ENCODE measurements around the gene PIGB.
"Not testable (repeated sequence)": the region's sequence is repeated elsewhere in the genome, so short reads cannot be mapped to it uniquely, and the experiment has no call there.

PIGB gene

GRCh38 chr15:55387027-55387426 lies 68.0 kb downstream of the PIGB start:
- no peak for DNase-seq

DNA sequence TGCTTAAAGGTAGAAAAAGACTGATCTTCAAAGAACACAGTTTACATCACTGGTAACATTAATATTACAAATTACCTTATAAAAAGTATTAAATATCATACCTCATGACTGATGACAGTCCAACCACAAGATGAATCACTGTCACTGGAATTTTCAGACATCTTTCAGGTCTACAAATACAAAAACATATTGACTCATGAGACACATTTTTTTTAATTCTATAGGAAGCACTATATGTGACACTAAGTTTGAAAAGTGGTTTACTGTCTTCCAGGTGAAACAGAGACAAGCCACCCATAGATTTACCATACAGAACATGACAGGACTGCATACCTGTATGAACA lies 70.2 kb downstream of the PIGB start:
- no peak for DNase-seq

DNA sequence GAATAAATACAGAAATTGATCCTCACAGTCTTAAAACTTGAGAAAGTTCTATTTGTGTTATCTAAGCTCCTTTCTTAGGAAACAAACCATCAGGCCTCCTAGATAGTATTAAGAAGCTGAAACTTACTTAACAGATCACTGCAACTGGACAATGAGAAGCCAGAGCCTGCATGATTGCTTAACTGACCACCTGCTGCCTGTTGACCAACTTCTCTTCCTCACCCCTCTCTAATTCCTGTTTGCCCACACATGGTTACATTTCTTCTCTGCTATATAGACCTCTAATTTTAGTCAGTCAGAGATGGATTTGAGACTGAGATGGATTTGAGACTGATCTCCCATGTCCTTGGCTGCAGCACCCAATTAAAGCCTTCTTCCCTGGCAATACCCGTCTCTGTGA lies 75.7 kb downstream of the PIGB start:
- no peak for DNase-seq

- DNase-seq = no peak
Measured at GRCh38 chr15:55398243-55398642, 79.2 kb downstream of the PIGB start.

- DNase-seq = not testable (repeated sequence)
Measured at GRCh38 chr15:55400050-55400449, 81.0 kb downstream of the PIGB start.

- DNase-seq = no peak
Measured at GRCh38 chr15:55401786-55402246, 82.8 kb downstream of the PIGB start.

DNA sequence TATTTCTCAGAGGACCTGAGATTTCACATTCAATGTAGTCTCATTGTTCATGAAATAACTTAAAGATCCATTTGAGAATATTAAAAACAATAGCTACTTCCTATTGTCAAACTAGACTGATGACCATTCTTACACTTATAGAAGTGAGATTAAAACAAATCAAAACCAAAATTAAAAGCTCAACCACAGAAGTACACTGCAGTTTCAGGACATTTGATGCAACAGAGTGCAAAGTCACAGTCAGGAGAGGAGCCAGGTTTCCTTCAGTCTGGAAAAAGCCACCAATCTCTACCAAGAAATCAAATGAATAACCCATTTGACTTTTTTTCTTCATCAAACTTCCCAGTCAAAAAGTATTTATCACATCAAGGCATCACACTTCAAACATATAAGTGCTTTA lies 83.7 kb downstream of the PIGB start:
- no peak for DNase-seq

DNA sequence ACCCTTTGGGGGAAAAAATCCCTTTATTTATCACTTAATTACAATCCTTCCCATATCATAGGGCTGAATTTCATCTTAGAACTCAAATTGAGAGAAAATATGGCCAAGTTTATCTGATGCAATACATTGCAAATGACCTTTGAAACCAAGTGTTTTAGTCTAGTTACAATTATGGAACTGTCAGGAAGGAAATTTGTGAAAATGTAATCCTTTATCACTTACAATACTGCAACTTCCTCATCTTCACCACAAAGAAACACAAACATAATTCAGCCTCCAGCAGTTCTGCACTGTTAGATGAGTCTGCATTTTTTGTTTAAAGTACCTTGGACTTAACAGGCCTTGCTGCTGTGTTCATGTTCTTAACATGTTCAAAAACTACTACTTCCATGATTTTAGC lies 84.5 kb downstream of the PIGB start:
- no peak for DNase-seq
